ENCODE data around the gene SIPA1L2. TPM values are rescaled to one million over a fixed set of nuclear protein-coding genes. Genes with fewer than 3 reads are reported as not detected.

The SIPA1L2 gene
- total RNA-seq, 1 donor from 2014 or later = 14.9 TPM

GRCh38 chr1:232653789-232654188 lies 23.9 kb upstream of the SIPA1L2 start:
- Histone ChIP-seq H2AFZ (ENCODE audit: low read depth, low read length) (no peak overlapping the region), H3K4me1 (ENCODE audit: insufficient read depth, low read length) (no peaks in the 10 kb centered on the region), H3K27ac (ENCODE audit: low read depth, low read length) (no peak overlapping the region), H4K20me1 (ENCODE audit: insufficient read depth, low read length) (no peaks in the 10 kb centered on the region), H3K27me3 (ENCODE audit: insufficient read depth, low read length) (peaks cover 7% of the 10 kb centered on the region), H3K4me3 (ENCODE audit: insufficient read depth, low read depth, low read length) (no peak overlapping the region), H3K9ac (ENCODE audit: low read length) (no peak overlapping the region), H3K36me3 (ENCODE audit: insufficient read depth, low read length) (no peaks in the 10 kb centered on the region), H3K79me2 (ENCODE audit: insufficient read depth, low read length) (no peaks in the 10 kb centered on the region), H3K4me2 (ENCODE audit: low read length) (no peak overlapping the region), H3K9me3 (ENCODE audit: insufficient read depth, low read depth, low read length) (no peaks in the 10 kb centered on the region)
- H3K36me3 Mint-ChIP-seq (ENCODE audit: low read depth, unreplicated experiment) = no peaks in the 10 kb centered on the region
- no peak overlapping the region for H3K27ac Mint-ChIP-seq (ENCODE audit: unreplicated experiment)
- peaks cover 18% of the 10 kb centered on the region for H3K27me3 Mint-ChIP-seq (ENCODE audit: low read depth, unreplicated experiment)
- H3K9me3 Mint-ChIP-seq (ENCODE audit: unreplicated experiment) = peaks cover 2% of the 10 kb centered on the region
- no peak overlapping the region for H3K4me3 Mint-ChIP-seq (ENCODE audit: unreplicated experiment)
- FAIRE-seq = no peak
- H3K4me1 Mint-ChIP-seq (ENCODE audit: low read depth, unreplicated experiment) = peaks cover 3% of the 10 kb centered on the region
- DNase-seq (ENCODE audit: low read depth) = no peak
- no peak for TF ChIP-seq EZH2 (IDR thresholded peaks at IDR 0.05; ENCODE audit: insufficient read depth, low read length)

GRCh38 chr1:232650845-232651244 lies 20.9 kb upstream of the SIPA1L2 start:
- H3K36me3 Mint-ChIP-seq (ENCODE audit: low read depth, unreplicated experiment) = no peaks in the 10 kb centered on the region
- no peak overlapping the region for H2AFZ ChIP-seq (ENCODE audit: low read depth, low read length)
- no peaks in the 10 kb centered on the region for H3K4me1 ChIP-seq (ENCODE audit: insufficient read depth, low read length)
- H3K27me3 Mint-ChIP-seq (ENCODE audit: low read depth, unreplicated experiment) = peaks cover 6% of the 10 kb centered on the region
- H3K27ac ChIP-seq (ENCODE audit: low read depth, low read length) = no peak overlapping the region
- H3K4me3 Mint-ChIP-seq (ENCODE audit: unreplicated experiment) = no peak overlapping the region
- H3K9me3 ChIP-seq (ENCODE audit: insufficient read depth, low read depth, low read length) = no peaks in the 10 kb centered on the region
- H3K4me2 ChIP-seq (ENCODE audit: low read length) = no peak overlapping the region
- no peak for DNase-seq (ENCODE audit: low read depth)
- no peak for FAIRE-seq
- TF ChIP-seq CTCF (IDR thresholded peaks at IDR 0.05; ENCODE audit: insufficient read depth, low read depth, low read length) (no peak), EZH2 (IDR thresholded peaks at IDR 0.05; ENCODE audit: insufficient read depth, low read length) (no peak)
- H3K79me2 ChIP-seq (ENCODE audit: insufficient read depth, low read length) = no peaks in the 10 kb centered on the region
- H3K36me3 ChIP-seq (ENCODE audit: insufficient read depth, low read length) = no peaks in the 10 kb centered on the region
- H3K27ac Mint-ChIP-seq (ENCODE audit: unreplicated experiment) = no peak overlapping the region
- H3K27me3 ChIP-seq (ENCODE audit: insufficient read depth, low read length) = peaks cover 7% of the 10 kb centered on the region
- H3K9me3 Mint-ChIP-seq (ENCODE audit: unreplicated experiment) = peaks cover 2% of the 10 kb centered on the region
- no peak overlapping the region for H3K9ac ChIP-seq (ENCODE audit: low read length)
- no peak overlapping the region for H3K4me3 ChIP-seq (ENCODE audit: insufficient read depth, low read depth, low read length)
- no peaks in the 10 kb centered on the region for H4K20me1 ChIP-seq (ENCODE audit: insufficient read depth, low read length)
- H3K4me1 Mint-ChIP-seq (ENCODE audit: low read depth, unreplicated experiment) = peaks cover 3% of the 10 kb centered on the region

- no peak overlapping the region for H3K4me3 ChIP-seq (ENCODE audit: insufficient read depth, low read depth, low read length)
- H3K9me3 ChIP-seq (ENCODE audit: insufficient read depth, low read depth, low read length) = no peaks in the 10 kb centered on the region
- no peak overlapping the region for H3K27ac ChIP-seq (ENCODE audit: low read depth, low read length)
- H3K36me3 ChIP-seq (ENCODE audit: insufficient read depth, low read length) = no peaks in the 10 kb centered on the region
- FAIRE-seq = no peak
- Mint-ChIP-seq H3K36me3 (ENCODE audit: low read depth, unreplicated experiment) (no peaks in the 10 kb centered on the region), H3K4me3 (ENCODE audit: unreplicated experiment) (no peak overlapping the region), H3K27ac (ENCODE audit: unreplicated experiment) (no peak overlapping the region), H3K9me3 (ENCODE audit: unreplicated experiment) (peaks cover 2% of the 10 kb centered on the region), H3K27me3 (ENCODE audit: low read depth, unreplicated experiment) (peaks cover 6% of the 10 kb centered on the region), H3K4me1 (ENCODE audit: low read depth, unreplicated experiment) (peaks cover 1% of the 10 kb centered on the region)
- peaks cover 6% of the 10 kb centered on the region for H3K27me3 ChIP-seq (ENCODE audit: insufficient read depth, low read length)
- no peak overlapping the region for H3K4me2 ChIP-seq (ENCODE audit: low read length)
- TF ChIP-seq CTCF (IDR thresholded peaks at IDR 0.05; ENCODE audit: insufficient read depth, low read depth, low read length) (no peak), EZH2 (IDR thresholded peaks at IDR 0.05; ENCODE audit: insufficient read depth, low read length) (no peak)
- H3K79me2 ChIP-seq (ENCODE audit: insufficient read depth, low read length) = no peaks in the 10 kb centered on the region
- no peak overlapping the region for H2AFZ ChIP-seq (ENCODE audit: low read depth, low read length)
- no peaks in the 10 kb centered on the region for H3K4me1 ChIP-seq (ENCODE audit: insufficient read depth, low read length)
- no peaks in the 10 kb centered on the region for H4K20me1 ChIP-seq (ENCODE audit: insufficient read depth, low read length)
- no peak for DNase-seq (ENCODE audit: low read depth)
- H3K9ac ChIP-seq (ENCODE audit: low read length) = no peak overlapping the region
These were observed 20.5 kb upstream of the SIPA1L2 start for GRCh38 chr1:232650418-232650817.
